ENCODE results near the gene DUSP11.
"Not testable (repeated sequence)": the region's sequence is repeated elsewhere in the genome, so short reads cannot be mapped to it uniquely, and the experiment has no call there.

DUSP11 gene

GRCh38 chr2:73779467-73780236, at the start of gene DUSP11:
Gene DUSP11 (minus strand): TSS chr2:73780103. CDS start chr2:73779974, 129 bp downstream.
- peak; percentile 98 for DNase-seq
- in situ Hi-C loops (cut with MboI; ENCODE audit: low pct_unique_long_range_greater_than_20kb, low sequenced_read_pairs), result no loop called here

DNA sequence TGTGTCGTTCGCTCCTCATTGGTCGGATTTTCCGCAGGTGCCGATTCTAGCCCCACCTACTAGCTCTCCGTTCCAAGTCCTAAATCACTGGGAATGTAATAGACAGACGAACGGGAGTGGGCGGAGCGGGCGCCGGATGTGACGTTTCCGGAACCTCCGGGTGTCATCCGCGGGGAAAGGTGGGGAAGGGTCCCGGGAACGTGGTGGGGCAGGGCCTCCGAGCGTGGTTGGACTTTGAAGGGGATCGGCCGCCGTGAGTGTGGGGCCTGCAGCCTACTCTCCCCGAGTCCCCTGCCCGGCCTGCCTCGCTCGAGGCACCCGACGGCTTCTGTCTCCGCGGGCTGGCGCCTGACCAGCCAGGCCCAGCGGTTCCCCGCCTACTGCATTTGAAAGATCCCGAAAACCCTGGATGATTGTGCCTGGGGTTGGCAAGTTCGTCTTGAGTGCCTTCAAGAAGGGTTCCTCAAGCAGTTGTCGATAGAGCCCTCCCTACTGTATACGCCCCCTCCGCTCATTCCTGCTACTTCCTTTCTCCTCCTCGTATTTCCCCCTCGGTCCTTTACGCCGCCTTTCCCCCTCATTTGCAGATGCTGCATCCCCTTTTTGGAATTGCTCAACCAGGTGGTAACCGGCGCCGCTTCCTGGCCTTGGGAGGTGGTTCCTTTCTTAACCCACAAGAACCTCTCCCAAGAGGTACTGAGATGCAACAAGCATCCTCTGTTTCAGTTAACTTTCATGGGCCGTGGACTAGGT, 49.1 kb upstream of the DUSP11 start, which contains the start of gene STAMBP:
TSS of gene STAMBP (plus strand) at position 144 of the 753 bp plus-strand sequence. CDS start 1,896 bp downstream, outside the sequence.
- DNase-seq, result peak; percentile 95
- in situ Hi-C loops (cut with MboI; ENCODE audit: low pct_unique_long_range_greater_than_20kb, low sequenced_read_pairs), result loop anchor here (10.0 kb wide), 1 partner anchor 166 kb away; no protein-coding TSS in a partner anchor

DNA sequence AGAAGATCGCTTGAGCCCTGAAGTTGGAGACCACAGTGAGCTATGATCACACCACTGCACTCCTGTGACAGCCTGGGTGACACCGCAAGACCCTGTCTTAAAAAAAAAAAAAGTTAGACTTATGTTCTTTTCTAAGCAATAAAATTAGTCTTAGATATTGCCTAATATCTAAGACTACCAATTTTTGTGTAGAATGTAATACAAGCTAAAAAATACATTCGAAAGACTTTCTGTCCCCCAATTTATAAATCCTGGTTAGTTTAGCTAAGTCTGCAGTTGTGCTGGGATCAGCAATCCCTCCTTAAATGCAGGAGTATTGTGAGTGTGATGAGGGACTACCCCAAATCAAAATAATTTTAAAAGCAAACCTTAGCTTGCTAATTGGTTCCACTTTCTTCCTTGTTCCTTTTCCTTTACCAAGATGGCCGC, 48.5 kb upstream of the DUSP11 start:
- in situ Hi-C loops (cut with MboI; ENCODE audit: low pct_unique_long_range_greater_than_20kb, low sequenced_read_pairs), result loop anchor here (10.0 kb wide), 1 partner anchor 166 kb away; no protein-coding TSS in a partner anchor
- no peak for DNase-seq

DNA sequence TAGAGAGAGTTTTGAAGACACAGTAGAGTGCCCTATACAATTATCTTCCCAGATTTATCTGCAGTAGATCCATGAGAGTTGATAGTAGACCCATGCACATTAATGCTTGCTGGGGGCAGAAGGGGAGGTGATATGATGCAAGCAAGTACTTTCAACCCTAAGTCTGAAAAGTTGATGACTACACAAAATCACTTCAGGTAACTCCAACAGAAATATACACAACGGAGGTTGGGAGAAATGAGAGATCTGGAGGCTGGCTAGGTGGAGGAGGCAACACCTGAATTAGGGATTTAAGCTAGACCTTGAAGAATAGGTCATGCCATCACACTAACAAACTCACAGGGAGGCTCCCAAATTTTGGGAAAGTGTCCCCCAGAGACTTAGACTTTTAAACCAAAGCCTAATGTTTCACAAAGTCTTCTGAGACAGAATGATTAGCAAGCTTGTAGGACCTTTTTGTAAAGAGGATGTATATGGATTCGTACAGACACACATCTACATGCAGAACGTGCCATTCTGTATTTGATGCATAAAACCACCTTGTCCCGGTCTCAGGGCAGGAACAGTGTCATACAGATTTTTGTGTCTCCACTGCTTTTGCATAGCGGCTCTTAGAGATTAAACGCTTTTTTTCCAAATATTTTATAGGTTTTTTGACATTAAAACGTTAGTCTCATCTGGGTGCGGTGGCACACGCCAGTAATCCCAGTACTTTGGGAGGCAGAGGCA, 47.9 kb upstream of the DUSP11 start:
- DNase-seq, result no peak
- in situ Hi-C loops (cut with MboI; ENCODE audit: low pct_unique_long_range_greater_than_20kb, low sequenced_read_pairs), result loop anchor here (10.0 kb wide), 1 partner anchor 167 kb away; no protein-coding TSS in a partner anchor

GRCh38 chr2:73827018-73827417, 47.1 kb upstream of the DUSP11 start:
- DNase-seq, result peak; percentile 67
- in situ Hi-C loops (cut with MboI; ENCODE audit: low pct_unique_long_range_greater_than_20kb, low sequenced_read_pairs), result loop anchor here (10.0 kb wide), 1 partner anchor 168 kb away; no protein-coding TSS in a partner anchor

DNA sequence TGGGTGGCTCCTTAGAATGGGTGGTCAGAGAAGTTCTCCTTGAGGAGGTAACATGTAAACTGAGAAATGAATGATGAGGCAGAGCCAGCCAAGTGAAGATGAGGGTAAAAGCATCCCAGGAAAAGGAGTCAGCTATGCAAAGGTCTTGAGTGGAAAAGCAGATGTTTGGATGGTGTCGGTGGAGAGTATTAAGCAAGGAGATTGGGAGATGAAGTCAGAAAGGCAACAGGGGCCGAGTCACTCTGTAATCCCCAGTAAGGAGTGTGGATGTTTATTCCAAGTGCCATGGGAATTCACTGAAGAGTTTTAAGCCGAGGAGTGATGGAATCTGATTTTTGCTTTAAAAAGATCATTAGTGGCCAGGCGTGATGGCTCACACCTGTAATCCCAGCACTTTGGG, 45.5 kb upstream of the DUSP11 start:
- no peak for DNase-seq
- in situ Hi-C loops (cut with MboI; ENCODE audit: low pct_unique_long_range_greater_than_20kb, low sequenced_read_pairs), result loop anchor here (10.0 kb wide), 1 partner anchor 169 kb away; no protein-coding TSS in a partner anchor

DNA sequence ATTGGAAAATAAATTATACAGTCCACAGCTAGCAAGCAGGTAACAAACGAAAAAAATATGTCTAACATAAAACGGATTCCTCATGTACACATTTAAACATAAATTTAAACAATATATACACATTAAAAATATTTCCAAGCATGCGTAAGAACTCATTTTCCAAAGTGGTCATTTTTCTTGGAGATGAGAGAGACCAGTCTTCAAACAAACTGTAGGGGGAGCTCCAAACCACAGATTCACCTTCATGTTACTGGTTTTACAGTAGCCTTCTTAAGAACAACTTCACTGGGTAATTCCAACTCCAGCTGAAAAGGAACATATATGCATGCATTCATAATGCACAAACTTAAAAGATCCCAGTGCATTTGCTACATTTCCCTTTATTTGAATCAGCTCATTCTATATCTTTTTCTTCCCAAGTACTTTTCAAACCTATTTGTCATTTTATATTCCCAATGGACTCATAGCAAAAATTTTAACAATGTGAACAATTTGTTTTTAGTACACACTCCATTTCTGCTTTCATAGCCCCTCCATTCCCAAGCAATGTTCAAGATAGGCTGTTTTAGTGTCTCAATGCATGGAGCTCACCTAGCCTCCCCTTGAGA, 44.1 kb upstream of the DUSP11 start:
- peak; percentile 58 for DNase-seq
- in situ Hi-C loops (cut with MboI; ENCODE audit: low pct_unique_long_range_greater_than_20kb, low sequenced_read_pairs), result loop anchor here (10.0 kb wide), 1 partner anchor 171 kb away; no protein-coding TSS in a partner anchor

DNA sequence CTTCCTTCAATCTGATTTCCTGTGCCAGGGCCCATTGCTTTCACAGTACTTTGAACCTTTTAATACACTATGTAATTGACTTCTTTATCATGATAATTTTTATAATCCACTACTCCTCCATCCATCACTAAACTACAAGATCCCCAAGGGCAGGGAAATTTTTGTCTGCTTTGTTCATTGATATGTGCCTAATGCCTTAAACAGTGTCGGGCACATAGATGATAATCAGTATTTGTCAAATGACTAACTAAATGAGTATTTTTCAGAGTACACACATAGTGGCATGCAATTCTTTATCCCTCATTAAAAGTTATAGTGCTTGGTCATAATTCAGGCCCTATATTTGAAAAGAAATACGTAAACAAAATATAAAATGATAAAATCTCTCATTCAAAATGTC, 43.5 kb upstream of the DUSP11 start:
- no peak for DNase-seq
- in situ Hi-C loops (cut with MboI; ENCODE audit: low pct_unique_long_range_greater_than_20kb, low sequenced_read_pairs), result loop anchor here (10.0 kb wide), 1 partner anchor 171 kb away; no protein-coding TSS in a partner anchor

- in situ Hi-C loops (cut with MboI; ENCODE audit: low pct_unique_long_range_greater_than_20kb, low sequenced_read_pairs), result loop anchor here (10.0 kb wide), 1 partner anchor 172 kb away; no protein-coding TSS in a partner anchor
Measured at GRCh38 chr2:73822991-73823390, 43.1 kb upstream of the DUSP11 start.

DNA sequence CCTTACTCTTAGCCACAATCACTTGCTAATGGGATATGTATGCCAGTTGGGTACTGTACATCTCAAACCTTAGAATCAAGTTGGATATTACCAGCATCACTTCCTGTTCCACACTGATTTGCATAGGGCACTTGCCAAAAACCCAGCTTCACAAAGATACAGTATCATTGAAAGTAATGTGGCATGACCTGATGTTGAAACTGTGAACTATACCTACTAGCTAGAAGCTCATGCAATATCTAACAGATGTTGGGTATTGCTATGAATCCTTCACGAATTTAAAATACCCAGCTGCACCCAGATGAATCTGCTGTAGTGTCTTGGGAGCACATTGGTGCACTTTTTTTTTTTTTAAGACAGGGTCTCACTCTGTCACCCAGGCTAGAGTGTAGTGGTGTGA, 42.4 kb upstream of the DUSP11 start:
- in situ Hi-C loops (cut with MboI; ENCODE audit: low pct_unique_long_range_greater_than_20kb, low sequenced_read_pairs), result loop anchor here (10.0 kb wide), 1 partner anchor 173 kb away; no protein-coding TSS in a partner anchor
- DNase-seq, result no peak

More at GRCh38 chr2:73822991-73823390, 43.1 kb upstream of the DUSP11 start:
- DNase-seq, result no peak

- in situ Hi-C loops (cut with MboI; ENCODE audit: low pct_unique_long_range_greater_than_20kb, low sequenced_read_pairs), result loop anchor here (10.0 kb wide), 1 partner anchor 173 kb away; no protein-coding TSS in a partner anchor
- DNase-seq, result no peak
Measured at GRCh38 chr2:73821669-73822068, 41.8 kb upstream of the DUSP11 start.

GRCh38 chr2:73821227-73821626, 41.3 kb upstream of the DUSP11 start:
- peak; percentile 19 for DNase-seq
- in situ Hi-C loops (cut with MboI; ENCODE audit: low pct_unique_long_range_greater_than_20kb, low sequenced_read_pairs), result loop anchor here (10.0 kb wide), 1 partner anchor 174 kb away; no protein-coding TSS in a partner anchor

GRCh38 chr2:73818296-73818695, 38.4 kb upstream of the DUSP11 start:
- no peak for DNase-seq
- in situ Hi-C loops (cut with MboI; ENCODE audit: low pct_unique_long_range_greater_than_20kb, low sequenced_read_pairs), result no loop called here

- DNase-seq, result no peak
- in situ Hi-C loops (cut with MboI; ENCODE audit: low pct_unique_long_range_greater_than_20kb, low sequenced_read_pairs), result no loop called here
Measured at GRCh38 chr2:73812635-73813034, 32.7 kb upstream of the DUSP11 start.

DNA sequence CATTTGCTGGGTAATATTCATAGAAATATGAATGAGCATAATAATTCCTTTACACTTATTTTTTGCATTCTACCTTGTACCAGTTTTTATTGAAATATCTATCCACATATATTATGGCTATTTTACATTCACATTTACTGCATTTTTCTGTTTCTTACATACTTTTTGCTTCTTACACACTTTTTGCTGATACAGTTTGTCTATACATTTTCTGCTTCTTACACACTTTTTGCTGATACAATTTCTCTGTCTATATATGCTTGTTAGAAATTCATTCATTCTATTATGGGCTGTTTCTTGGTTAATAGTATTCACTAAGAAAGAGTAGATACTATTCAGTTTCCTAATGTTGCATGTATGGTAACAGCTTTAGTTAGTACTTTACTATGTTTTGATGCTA, 32.0 kb upstream of the DUSP11 start:
- in situ Hi-C loops (cut with MboI; ENCODE audit: low pct_unique_long_range_greater_than_20kb, low sequenced_read_pairs), result no loop called here
- no peak for DNase-seq

DNA sequence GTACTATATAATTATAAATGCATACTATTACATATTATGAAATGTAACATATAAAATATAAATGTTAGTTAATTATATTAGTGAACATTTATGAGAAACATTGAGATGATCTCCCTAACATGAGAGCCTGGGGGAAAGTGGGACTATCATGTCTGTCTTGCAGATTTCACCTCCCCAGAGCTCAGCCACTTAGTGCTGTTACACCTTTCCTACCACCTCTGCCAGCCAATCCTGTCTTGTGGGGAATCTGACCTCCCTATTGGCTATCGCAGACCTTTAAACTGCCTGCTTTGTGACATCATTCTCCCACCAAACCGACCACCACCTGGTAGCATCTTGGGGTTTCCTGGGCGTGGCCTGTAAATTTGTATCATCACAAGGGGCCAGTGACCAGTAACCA, 4.0 kb upstream of the DUSP11 start, which contains the start of gene C2orf78:
TSS of gene C2orf78 (plus strand) at position 301 of the 400 bp plus-strand sequence. CDS start 127 bp downstream, outside the sequence.
- in situ Hi-C loops (cut with MboI; ENCODE audit: low pct_unique_long_range_greater_than_20kb, low sequenced_read_pairs), result not testable (repeated sequence)

DNA sequence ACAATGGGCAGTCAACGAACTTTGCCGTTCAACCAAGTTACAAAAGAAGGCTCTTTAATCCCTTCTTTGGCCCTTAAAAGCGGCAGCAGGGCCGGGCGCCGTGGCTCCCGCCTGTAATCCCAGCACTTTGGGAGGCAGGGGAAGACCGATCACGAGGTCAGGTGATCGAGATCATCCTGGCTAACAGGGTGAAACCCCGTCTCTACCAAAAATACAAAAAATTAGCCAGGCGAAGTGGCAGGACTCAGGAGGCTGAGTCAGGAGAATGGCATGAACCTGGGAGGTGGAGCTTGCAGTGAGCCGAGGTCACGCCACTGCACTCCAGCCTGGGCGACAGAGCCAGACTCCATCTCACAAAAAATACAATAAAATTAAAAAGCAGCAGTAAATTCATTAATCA, 3.5 kb upstream of the DUSP11 start:
- DNase-seq; in situ Hi-C loops (cut with MboI; ENCODE audit: low pct_unique_long_range_greater_than_20kb, low sequenced_read_pairs): not testable (repeated sequence)

More for the DNA sequence above, 4.0 kb upstream of the DUSP11 start, which contains the start of gene C2orf78:
- not testable (repeated sequence) for DNase-seq

- in situ Hi-C loops (cut with MboI; ENCODE audit: low pct_unique_long_range_greater_than_20kb, low sequenced_read_pairs), result no loop called here
- DNase-seq, result no peak
Measured at GRCh38 chr2:73780237-73780582, 307 bp upstream of the DUSP11 start.
